Small intestine (tissue), 7 donors: Measurements from ENCODE around the gene TTLL3. TPM values are rescaled to one million over a fixed set of nuclear protein-coding genes. Genes with fewer than 3 reads are reported as not detected.
"Not testable (repeated sequence)": the region's sequence is repeated elsewhere in the genome, so short reads cannot be mapped to it uniquely, and the experiment has no call there.

Experiments used
- DNase-seq, 2 donors: peaks; one replicate each; pipeline versions ENCODE4 v3.0.0 to v3.0.0-alpha.2; 2013
- FAIRE-seq: peaks from 2 replicates; lab custom pipeline; 2012; peaks lifted over from hg19 to GRCh38; lab: Jason Lieb, UNC
- H3K27ac ChIP-seq, 3 donors: one replicate each; pipeline ENCODE4 v1.5.1; 2013; ENCODE audit warnings: low read length in 2 of 3, mild to moderate bottlenecking in 2 of 3, control low read depth in 1 of 3, inconsistent platforms in 1 of 3, low read depth in 1 of 3, moderate library complexity in 1 of 3
- H3K27me3 ChIP-seq, 3 donors: one replicate each; pipeline ENCODE4 v1.6.1; 2013; ENCODE audit warnings: low read length in 3 of 3, inconsistent platforms in 1 of 3; ENCODE audit not compliant: control insufficient read depth in 3 of 3, insufficient read depth in 3 of 3
- H3K36me3 ChIP-seq, 3 donors: one replicate each; pipeline ENCODE4 v1.6.1; 2013; ENCODE audit warnings: low read length in 3 of 3, inconsistent platforms in 1 of 3, low read depth in 1 of 3, mild to moderate bottlenecking in 1 of 3, moderate library complexity in 1 of 3; ENCODE audit not compliant: control insufficient read depth in 3 of 3, insufficient read depth in 2 of 3
- H3K4me1 ChIP-seq, 3 donors: one replicate each; pipeline ENCODE4 v1.6.1; 2013; ENCODE audit warnings: low read length in 2 of 3, inconsistent platforms in 1 of 3, low read depth in 1 of 3, mild to moderate bottlenecking in 1 of 3, moderate library complexity in 1 of 3; ENCODE audit not compliant: control insufficient read depth in 3 of 3, insufficient read depth in 2 of 3
- H3K4me3 ChIP-seq, 3 donors: one replicate each; pipeline ENCODE4 v1.5.1; 2013; ENCODE audit warnings: low read length in 3 of 3, control low read depth in 1 of 3, inconsistent platforms in 1 of 3, low read depth in 1 of 3, mild to moderate bottlenecking in 1 of 3, moderate library complexity in 1 of 3
- H3K9me3 ChIP-seq, 2 donors: one replicate each; pipeline ENCODE4 v1.6.1; 2013; ENCODE audit warnings: low read depth in 1 of 2, low read length in 1 of 2; ENCODE audit not compliant: control insufficient read depth in 2 of 2, insufficient read depth in 1 of 2
- WGBS, 3 donors: extraction: QIAGEN DNeasy Blood & Tissue Kit; methylation state at CpG; one replicate each; pipeline ENCODE4 v1.1.7; 2013; 5-methylcytosine and 5-hydroxymethylcytosine counted together
- polyA plus RNA-seq, 4 donors: library from polyadenylated mRNA; stranded (reverse) in 3 of 4; unstranded in 1 of 4; fragments of 200-250 nt in 3 of 4; fragments of 120-200 nt in 1 of 4; gene quantifications; one replicate each; pipeline versions ENCODE4 v1.2.1 to v1.2.3, GENCODE V29; 2013
- donor health status: healthy with polysubstance abuse.
- donor health status: control.
- donor health status: control.
- donor health status: Bipolar disorder and iron deficiency.
- donor health status: healthy.

TTLL3 gene
- polyA plus RNA-seq, 4 donors, result 20.8 to 51.9 (median 22.6) TPM

DNA sequence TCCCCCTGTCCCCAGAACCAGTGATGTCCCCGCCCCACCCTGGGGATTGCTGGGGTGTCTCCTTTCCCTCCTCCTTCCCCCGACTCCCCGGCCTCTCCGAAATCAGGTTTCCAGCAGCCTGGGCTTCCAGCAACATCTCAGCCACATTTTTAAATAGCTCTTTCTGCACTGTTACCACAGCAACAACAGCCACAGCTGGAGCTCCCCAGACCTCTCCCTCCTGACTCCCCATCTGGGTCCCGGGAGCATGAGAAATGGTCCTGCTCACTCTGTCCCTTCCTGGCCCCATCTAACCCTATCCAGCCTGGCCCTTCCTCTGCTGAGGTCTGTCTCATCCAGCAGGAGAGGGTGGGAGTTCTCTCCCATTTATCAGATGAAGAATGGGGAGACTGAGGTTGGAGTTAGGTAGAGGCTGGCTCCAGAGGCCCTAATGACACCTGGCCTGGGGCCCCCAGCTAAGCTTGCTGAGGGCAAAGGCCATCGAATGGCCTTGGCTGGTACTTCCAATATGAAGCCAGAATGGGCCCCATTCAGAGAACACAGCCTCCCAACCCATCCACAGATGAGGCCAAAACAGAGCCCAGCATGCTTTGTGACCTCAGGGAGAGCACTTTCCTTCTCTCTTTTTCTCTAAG is 41.8 kb upstream of the TTLL3 start:
- Histone ChIP-seq H3K4me1 (peaks cover 8 to 28% (median 15%) of the 10 kb centered on the region in 3 donors), H3K4me3 (peak overlapping the region in 1 of 3 donors; percentile 74), H3K27ac (no peak overlapping the region), H3K27me3 (no peaks in the 10 kb centered on the region), H3K9me3 (no peaks in the 10 kb centered on the region), H3K36me3 (peaks cover 0 to 36% (median 0%) of the 10 kb centered on the region in 3 donors)
- FAIRE-seq, result no peak
- WGBS, 3 donors, result 64 to 89% (median 78%) methylated on average over 6 of the region's 6 CpGs
- DNase-seq, result no peak

DNA sequence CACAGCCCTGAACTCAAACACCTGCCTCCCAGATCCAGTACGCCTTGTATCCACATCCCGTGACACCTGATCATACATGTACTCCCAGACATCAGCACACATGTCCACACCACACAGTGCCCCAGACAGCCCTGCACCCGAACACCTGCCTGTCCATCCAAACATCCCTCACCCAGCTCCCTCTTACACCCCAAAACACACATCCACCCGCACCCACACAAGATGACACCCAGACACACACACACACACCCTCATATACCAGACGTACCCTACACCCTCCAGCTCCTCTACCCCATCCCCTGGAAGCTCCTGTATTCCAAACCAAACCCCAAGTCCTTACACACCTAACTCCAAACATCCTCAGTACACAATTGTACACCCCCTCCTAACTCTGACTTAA is 41.0 kb upstream of the TTLL3 start:
- H3K4me1 ChIP-seq, result peaks cover 8 to 28% (median 15%) of the 10 kb centered on the region in 3 donors
- peak overlapping the region in 2 of 3 donors; percentile 56 to 73 for H3K27ac ChIP-seq
- H3K27me3 ChIP-seq, result no peaks in the 10 kb centered on the region
- peak overlapping the region; percentile 45 to 74 (median 57) for H3K4me3 ChIP-seq
- H3K36me3 ChIP-seq, result peaks cover 0 to 29% (median 0%) of the 10 kb centered on the region in 3 donors
- whole genome bisulfite sequencing, 3 donors, result 43 to 62% (median 51%) methylated on average over 5 of the region's 5 CpGs
- no peak for FAIRE-seq
- no peak for DNase-seq
- no peaks in the 10 kb centered on the region for H3K9me3 ChIP-seq

DNA sequence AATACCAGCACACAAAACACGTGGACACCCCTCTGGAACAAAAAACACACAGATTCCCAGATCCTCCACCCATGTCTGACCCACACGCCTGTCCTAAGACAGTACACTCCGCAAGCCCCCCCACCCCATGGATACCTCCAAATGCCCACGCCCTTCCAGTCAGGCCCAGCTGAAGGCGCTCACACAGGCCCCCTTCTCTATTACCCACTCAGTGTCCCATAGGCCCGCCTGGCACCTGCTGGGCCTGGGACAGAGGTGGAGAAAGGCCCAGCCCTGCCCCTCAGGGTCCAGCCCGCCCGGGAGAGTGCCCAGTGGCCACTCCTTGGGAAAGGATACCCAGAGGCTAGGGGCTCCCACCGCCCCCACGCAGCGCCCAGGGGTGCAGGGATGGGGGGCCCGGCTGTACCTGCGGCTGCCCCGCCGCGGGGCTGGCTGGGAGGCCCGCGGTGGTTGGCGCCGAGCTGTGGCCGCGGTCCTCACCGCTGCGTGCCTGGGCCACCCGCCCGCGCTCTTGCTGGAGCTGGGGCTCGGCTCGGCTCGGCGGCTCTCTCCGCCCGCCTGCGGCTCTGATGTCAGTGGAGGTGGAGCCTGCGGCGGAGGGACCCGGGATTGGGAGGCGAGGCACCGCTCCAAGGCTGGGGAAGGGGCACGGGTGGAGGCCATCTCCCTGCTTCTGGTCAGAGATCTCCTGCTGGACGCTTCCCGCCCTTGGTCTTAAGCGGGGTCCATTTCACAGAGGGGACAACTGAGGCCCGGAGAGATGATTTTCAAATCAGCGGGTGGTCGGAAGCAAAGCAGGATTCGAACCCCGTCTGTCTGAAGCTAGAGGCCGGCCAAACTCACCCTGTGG is 40.4 kb upstream of the TTLL3 start, which contains the start of gene CAMK1:
TSS of gene CAMK1 (minus strand) at position 522 of the 850 bp plus-strand sequence. CDS start 2,198 bp downstream, outside the sequence.
- 4 to 8% (median 4%) methylated on average over 32 to 49 of the region's 49 CpGs for WGBS, 3 donors
- peak; percentile 69 to 84 for DNase-seq
- H3K27me3 ChIP-seq, result no peaks in the 10 kb centered on the region
- peaks cover 0 to 23% (median 0%) of the 10 kb centered on the region in 3 donors for H3K36me3 ChIP-seq
- peak within 1 kb of the TSS; percentile 45 to 74 (median 57) for H3K4me3 ChIP-seq
- H3K4me1 ChIP-seq, result peaks cover 8 to 28% (median 15%) of the 10 kb centered on the region in 3 donors
- peak within 1 kb of the TSS; percentile 52 to 73 (median 56) for H3K27ac ChIP-seq
- FAIRE-seq, result no peak
- H3K9me3 ChIP-seq, result no peaks in the 10 kb centered on the region

DNA sequence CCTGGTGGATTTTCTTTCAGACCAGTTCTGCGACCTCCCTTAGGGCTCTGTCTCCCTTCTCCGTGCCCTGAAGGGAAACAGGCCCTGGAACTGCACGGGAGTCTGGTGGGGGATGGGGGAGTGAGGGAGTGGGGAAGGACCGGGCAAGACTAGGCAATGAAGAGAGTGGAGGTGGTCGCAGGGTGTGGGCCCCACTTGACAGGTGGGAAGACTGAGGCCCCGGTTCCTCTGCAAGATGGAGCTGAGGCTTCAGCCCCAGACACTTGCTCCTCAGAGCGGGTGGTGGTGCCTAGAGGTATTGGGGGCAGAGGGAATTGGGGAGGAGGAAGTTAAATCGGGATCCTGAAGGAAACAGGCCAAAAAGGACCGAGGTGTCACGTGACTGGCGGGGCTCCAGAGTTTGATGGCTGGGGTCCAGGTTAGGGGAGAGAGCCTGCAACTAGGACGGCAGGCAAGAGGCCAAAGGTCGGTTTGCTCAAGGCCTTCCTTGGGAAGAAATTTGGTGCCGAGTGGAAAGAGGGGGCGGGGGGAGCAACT is 39.7 kb upstream of the TTLL3 start:
- DNase-seq, result peak; percentile 71 to 77
- Histone ChIP-seq H3K36me3 (peaks cover 0 to 21% (median 0%) of the 10 kb centered on the region in 3 donors), H3K4me1 (peaks cover 8 to 28% (median 15%) of the 10 kb centered on the region in 3 donors), H3K27ac (peak overlapping the region; percentile 52 to 71 (median 56)), H3K4me3 (peak overlapping the region; percentile 14 to 74 (median 57)), H3K9me3 (no peaks in the 10 kb centered on the region), H3K27me3 (no peaks in the 10 kb centered on the region)
- WGBS, 3 donors, result 10 to 19% (median 15%) methylated on average over 15 of the region's 15 CpGs
- no peak for FAIRE-seq

DNA sequence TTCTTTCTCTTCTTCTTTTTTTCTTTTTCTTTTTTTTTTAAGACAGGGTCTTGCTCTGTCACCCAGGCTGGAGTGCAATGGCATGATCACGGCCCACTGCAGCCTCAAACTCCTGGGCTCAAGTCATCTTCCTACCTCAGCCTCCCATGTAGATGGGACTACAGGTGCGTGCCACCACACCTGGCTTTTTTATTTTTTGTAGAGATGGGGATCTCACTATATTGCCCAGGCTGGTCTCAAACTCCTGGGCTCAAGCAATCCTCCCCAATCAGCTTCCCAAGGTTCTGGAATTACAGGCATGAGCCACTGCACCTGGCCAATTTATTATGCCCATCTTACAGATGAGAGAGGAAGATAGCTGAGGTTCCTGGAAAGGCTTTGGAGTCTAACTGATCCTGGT is 39.1 kb upstream of the TTLL3 start:
- H3K27ac ChIP-seq, H3K27me3 ChIP-seq, DNase-seq, H3K9me3 ChIP-seq, H3K4me3 ChIP-seq, FAIRE-seq: not testable (repeated sequence)
- Histone ChIP-seq H3K4me1 (peaks cover 8 to 28% (median 15%) of the 10 kb centered on the region in 3 donors), H3K36me3 (peaks cover 0 to 14% (median 0%) of the 10 kb centered on the region in 3 donors)
- 72 to 88% (median 78%) methylated on average over 2 of the region's 2 CpGs for WGBS, 3 donors

DNA sequence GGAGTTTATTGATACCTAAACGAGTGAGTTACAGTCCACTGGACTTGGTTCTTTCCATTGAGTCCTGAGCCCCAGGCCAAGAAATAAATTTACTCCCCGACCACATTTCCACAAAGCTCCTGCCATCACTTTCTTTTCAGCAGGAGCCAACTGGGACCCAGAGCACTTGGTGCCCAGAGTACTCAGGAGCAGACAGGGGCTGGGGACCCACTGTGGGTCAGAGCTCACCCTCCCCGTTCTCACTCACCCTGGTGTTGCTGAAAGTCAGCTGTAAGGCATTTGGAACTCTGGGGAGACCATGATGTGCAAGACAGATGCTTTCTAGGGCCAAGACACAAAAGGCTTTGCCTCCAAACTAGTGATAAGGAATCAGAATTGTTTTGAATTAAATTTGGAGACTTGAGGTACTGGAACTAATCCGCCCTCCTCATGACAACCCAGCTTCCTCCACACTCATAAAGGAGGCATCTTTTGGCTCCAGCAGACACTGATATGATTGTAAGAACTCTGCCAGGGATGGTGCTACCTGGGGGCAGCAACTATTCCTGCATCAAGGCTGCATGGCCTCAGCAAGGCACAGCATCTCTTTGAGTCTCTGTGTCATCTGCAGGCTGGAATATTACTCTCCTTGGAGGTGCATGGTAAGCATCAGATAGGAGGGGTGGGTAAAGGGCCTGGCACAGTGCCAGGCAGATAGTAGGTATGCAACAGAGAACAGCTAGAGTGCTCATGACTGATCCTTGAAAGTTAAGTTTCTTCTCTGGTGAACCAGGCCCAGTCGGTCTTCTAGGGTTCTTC is 33.0 kb upstream of the TTLL3 start:
- Histone ChIP-seq H3K36me3 (peaks cover 0 to 24% (median 4%) of the 10 kb centered on the region in 3 donors), H3K9me3 (no peaks in the 10 kb centered on the region), H3K4me1 (peaks cover 6 to 55% (median 13%) of the 10 kb centered on the region in 3 donors), H3K4me3 (no peak overlapping the region), H3K27ac (no peak overlapping the region), H3K27me3 (no peaks in the 10 kb centered on the region)
- 67 to 96% (median 90%) methylated on average over 5 of the region's 5 CpGs for WGBS, 3 donors
- FAIRE-seq (no peak), DNase-seq (no peak)

DNA sequence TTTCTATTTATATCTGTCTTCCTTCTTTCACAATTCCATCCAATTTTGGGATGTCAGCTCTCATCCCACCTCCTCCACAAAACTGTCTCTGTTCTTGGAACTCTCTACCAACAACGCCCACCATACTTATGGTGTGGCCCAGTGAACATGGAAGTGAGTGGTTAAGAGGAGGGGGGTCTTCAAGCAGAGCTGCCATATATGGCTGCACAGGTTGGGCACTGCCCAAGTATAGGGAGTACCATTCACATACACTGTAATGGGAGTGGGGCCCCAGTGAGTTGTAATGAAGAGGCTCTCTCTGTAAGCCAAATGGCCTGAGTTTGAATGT is 32.4 kb upstream of the TTLL3 start:
- no peak for FAIRE-seq
- 91 to 100% (median 100%) methylated on average over 1 of the region's 1 CpG for WGBS, 3 donors

More for the DNA sequence above, 32.4 kb upstream of the TTLL3 start:
- Histone ChIP-seq H3K4me3 (no peak overlapping the region), H3K9me3 (no peaks in the 10 kb centered on the region), H3K27me3 (no peaks in the 10 kb centered on the region), H3K27ac (peak overlapping the region in 1 of 3 donors; percentile 13), H3K4me1 (peaks cover 6 to 56% (median 13%) of the 10 kb centered on the region in 3 donors), H3K36me3 (peaks cover 0 to 24% (median 4%) of the 10 kb centered on the region in 3 donors)
- DNase-seq, result no peak
